K562 (cell line): ENCODE data around the gene PCSK7. TPM values are rescaled to one million over a fixed set of nuclear protein-coding genes. Genes with fewer than 3 reads are reported as not detected.

Source experiments
- ATAC-seq: fragments of 200-7000 bp; cut with Tn5 transposase; 3 replicates; pipeline ENCODE4 v1.9.1; 2020; ENCODE audit warnings: moderate library complexity
- BruUV-seq: library from RNA; stranded (reverse); fragments of 400-500 nt; replicated peaks from 2 replicates; lab custom pipeline; 2021; lab: Mats Ljungman, UMichigan
- CTCF ChIA-PET: fragments of 300-600 bp; formaldehyde crosslinking; extraction: SDS; loops from one replicate; lab custom pipeline; 2021; ENCODE audit warnings: low intra/inter-chr PET ratio; lab: Yijun Ruan, JAX
- POLR2A ChIA-PET: fragments of 300-600, 350-650 bp; sonication (Branson Sonifier 250); formaldehyde crosslinking; extraction: SDS; loops from one replicate; lab custom pipeline; 2021; ENCODE audit warnings: antibody characterized with exemption, inconsistent platforms; lab: Yijun Ruan, JAX
- DNase-seq, 4 experiments: peaks; one replicate each; pipeline versions ENCODE4 v3.0.0 to v3.0.0-alpha.2; 2011 to 2018; ENCODE audit warnings: low spot score in 3 of 4, mixed read lengths in 3 of 4; ENCODE audit errors: extremely low read depth in 1 of 4
- FAIRE-seq: peaks from 2 replicates; lab custom pipeline; 2011; peaks lifted over from hg19 to GRCh38; lab: Jason Lieb, UNC
- H2AFZ ChIP-seq: 2 replicates; pipeline ENCODE4 v1.6.0; 2011; ENCODE audit warnings: low read depth, low read length, control low read depth, inconsistent platforms
- H3K27ac ChIP-seq: fragments of 200-600 bp; 3 replicates; pipeline ENCODE4 v1.8.0; 2011; ENCODE audit warnings: low read depth, mild to moderate bottlenecking, control low read depth, inconsistent platforms, low read length, moderate library complexity, mixed read lengths; ENCODE audit errors: extremely low read depth
- H3K27me3 ChIP-seq, 2 experiments: fragments of 300-600 bp in 1 of 2; 2 replicates in 1 of 2; 3 replicates in 1 of 2; pipeline versions ENCODE4 v1.6.0 to v1.8.0; 2011; ENCODE audit warnings: inconsistent platforms in 2 of 2, low read length in 2 of 2, mild to moderate bottlenecking in 1 of 2, mixed read lengths in 1 of 2, moderate library complexity in 1 of 2; ENCODE audit not compliant: control insufficient read depth in 2 of 2, insufficient read depth in 2 of 2
- H3K36me3 ChIP-seq: fragments of 300-600 bp; 3 replicates; pipeline ENCODE4 v1.8.0; 2011; ENCODE audit warnings: mild to moderate bottlenecking, low read length, inconsistent platforms; ENCODE audit not compliant: control insufficient read depth, insufficient read depth
- H3K4me1 ChIP-seq, 2 experiments: fragments of 200-600 bp in 1 of 2; replicated peaks in 1 of 2; 2 replicates in 1 of 2; 3 replicates in 1 of 2; pipeline versions ENCODE4 v1.5.1 to v1.8.0; 2011; ENCODE audit warnings: inconsistent platforms in 2 of 2, low read length in 2 of 2, mild to moderate bottlenecking in 1 of 2, mixed read lengths in 1 of 2, moderate library complexity in 1 of 2; ENCODE audit not compliant: control insufficient read depth in 2 of 2, insufficient read depth in 2 of 2
- H3K4me2 ChIP-seq: 2 replicates; pipeline ENCODE4 v1.6.1; 2011; ENCODE audit warnings: low read length, control low read depth, inconsistent platforms, mixed read lengths; ENCODE audit not compliant: insufficient read depth
- H3K4me3 ChIP-seq: fragments of 200-600 bp; sonication (generic), shearing (Covaris generic); 2 replicates; pipeline ENCODE4 v1.5.1; 2016; ENCODE audit warnings: control low read depth, inconsistent platforms
- H3K79me2 ChIP-seq: fragments of 200-600 bp; 3 replicates; pipeline ENCODE4 v1.8.0; 2011; ENCODE audit warnings: low read length, inconsistent platforms; ENCODE audit not compliant: control insufficient read depth, insufficient read depth
- H3K9ac ChIP-seq, 2 experiments: 2 replicates each; pipeline versions ENCODE4 v1.6.0 to v1.6.1; 2011; ENCODE audit warnings: low read depth in 2 of 2, low read length in 2 of 2, control low read depth in 1 of 2, inconsistent platforms in 1 of 2, mild to moderate bottlenecking in 1 of 2, mixed read lengths in 1 of 2; ENCODE audit not compliant: insufficient read depth in 1 of 2
- H3K9me1 ChIP-seq: one replicate; pipeline ENCODE4 v1.6.0; 2011; ENCODE audit warnings: inconsistent platforms, mild to moderate bottlenecking, low read length, moderate library complexity; ENCODE audit not compliant: control insufficient read depth, insufficient read depth
- H3K9me3 ChIP-seq: replicated peaks from 2 replicates; pipeline ENCODE4 v1.5.1; 2011; ENCODE audit warnings: low read depth, low read length, inconsistent platforms; ENCODE audit not compliant: control insufficient read depth, insufficient read depth
- H4K20me1 ChIP-seq: replicated peaks from 2 replicates; pipeline ENCODE4 v1.6.1; 2011; ENCODE audit warnings: low read length, inconsistent platforms, mixed read lengths; ENCODE audit not compliant: control insufficient read depth, insufficient read depth
- ATF3 ChIP-seq, 2 experiments: fragments of 450-650 bp in 1 of 2; sonication (generic) in 1 of 2; formaldehyde crosslinking in 1 of 2; IDR thresholded peaks in 1 of 2; conservative IDR thresholded peaks in 1 of 2; 2 replicates each; pipeline versions ENCODE4 v1.6.1 to v1.8.1; 2016 to 2023; ENCODE audit warnings: mild to moderate bottlenecking in 2 of 2, moderate library complexity in 2 of 2, inconsistent platforms in 1 of 2, missing genetic modification reagents in 1 of 2
- EHMT2 ChIP-seq: fragments of 450-650 bp; IDR thresholded peaks from 2 replicates; pipeline ENCODE4 v1.6.1; 2018; ENCODE audit warnings: antibody characterized with exemption
- MAFK ChIP-seq: IDR thresholded peaks from 2 replicates; pipeline ENCODE4 v1.6.1; 2011; ENCODE audit warnings: low read length, improper control_type of control experiment
- ZNF133 ChIP-seq: fragments of 250-450 bp; sonication (Bioruptor Pico); IDR thresholded peaks from 2 replicates; pipeline ENCODE4 v1.4.0; 2020; ENCODE audit warnings: mild to moderate bottlenecking
- ZNF77 ChIP-seq: fragments of 250-450 bp; sonication (Bioruptor Pico); IDR thresholded peaks from 2 replicates; pipeline ENCODE4 v1.5.0; 2020
- WGBS: fragments of 100-300 bp; shearing (Covaris generic); methylation state at CpG from one replicate; pipeline ENCODE4 v1.1.6; 2016; ENCODE audit warnings: low coverage, mixed read lengths; ENCODE audit not compliant: insufficient coverage; ENCODE audit errors: missing lambda C conversion rate; 5-methylcytosine and 5-hydroxymethylcytosine counted together
- in situ Hi-C: fragments of 300-500 bp; cut with MboI; formaldehyde crosslinking; loops from 4 replicates; pipeline ENCODE4 v1.15.0; 2018; ENCODE audit warnings: inconsistent platforms, mixed read lengths
- intact Hi-C: fragments of 100-400 bp; cut with micrococcal nuclease; formaldehyde crosslinking; loops from 2 replicates; pipeline ENCODE4 v1.14.2; 2022
- polyA plus RNA-seq, 8 experiments: library from polyadenylated mRNA; depleted of rRNA in 4 of 8; stranded (reverse) in 5 of 8; unstranded in 3 of 8; fragments of >200 nt; fragmentation: Nextera tagmentation in 2 of 8; fragmentation: Illumina TruSeq in 1 of 8; extraction: Ambion mirVana in 2 of 8; extraction: Trizol in 1 of 8; gene quantifications; 2 replicates each; pipeline versions ENCODE4 v1.2.1 to v1.2.3, GENCODE V29; 2011 to 2014; ENCODE audit warnings: inconsistent platforms in 1 of 8, missing spikeins in 1 of 8
- total RNA-seq, 7 experiments: library from RNA; depleted of rRNA in 6 of 7; stranded (reverse); fragments of >200 nt in 6 of 7; fragmentation: Illumina TruSeq in 2 of 7; extraction: Trizol in 2 of 7; gene quantifications; 2 replicates each; pipeline versions ENCODE4 v1.2.1 to v1.2.3, GENCODE V29; 2011 to 2021; ENCODE audit warnings: low replicate concordance in 1 of 7
- TF ChIP-seq, protein P1 (sequence below), 2 experiments: fragments of 250-450 bp in 1 of 2; fragments of 450-650 bp in 1 of 2; sonication (Bioruptor Pico) in 1 of 2; IDR thresholded peaks; 2 replicates each; pipeline versions ENCODE4 v1.6.1 to v1.8.0; 2016 to 2021; ENCODE audit warnings: mild to moderate bottlenecking in 2 of 2, moderate library complexity in 2 of 2, missing compliant biosample characterization in 1 of 2, missing genetic modification characterization in 1 of 2

The PCSK7 gene
- total and polyA plus RNA-seq, 9 of the 15 experiments (the other 6 are each of a cell fraction or from before 2014, with no cell fraction given) = 3.1 to 29.2 (median 15.6) TPM

- no peaks in the 10 kb centered on the region for H4K20me1 ChIP-seq
- H3K4me2 ChIP-seq = no peak overlapping the region
- 43% methylated on average over 1 of the region's 1 CpG for WGBS
- H3K27ac ChIP-seq = no peak overlapping the region
- H2AFZ ChIP-seq = no peak overlapping the region
- POLR2A ChIA-PET = no interaction called here
- in situ Hi-C loops (no loop called here), intact Hi-C loops (no loop called here)
- no peak overlapping the region for H3K4me3 ChIP-seq
- no peak for TF ChIP-seq ATF3 (IDR thresholded peaks at IDR 0.05)
- no peak for TF ChIP-seq ATF3 (CRISPR knock-in tag; conservative IDR thresholded peaks at IDR 0.05)
- no peak for TF ChIP-seq EHMT2
- TF ChIP-seq MAFK = no peak
- no peak for TF ChIP-seq ZNF77
- TF ChIP-seq, protein P1, sequence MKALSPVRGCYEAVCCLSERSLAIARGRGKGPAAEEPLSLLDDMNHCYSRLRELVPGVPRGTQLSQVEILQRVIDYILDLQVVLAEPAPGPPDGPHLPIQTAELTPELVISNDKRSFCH (CRISPR knock-in tag; IDR thresholded peaks at IDR 0.05) = no peak
- TF ChIP-seq, protein P1 (tag; IDR thresholded peaks at IDR 0.05) = no peak
- TF ChIP-seq ZNF133 = no peak
- TF ChIP-seq, all 486 proteins: peak for 0
- Histone ChIP-seq H3K9ac (no peak overlapping the region), H3K9me1 (no peaks in the 10 kb centered on the region), H3K9me3 (no peaks in the 10 kb centered on the region), H3K79me2 (no peaks in the 10 kb centered on the region; the same call in 2 of the 3 replicates), H3K36me3 (peaks cover 11% of the 10 kb centered on the region; the same call in 1 of the 3 replicates), H3K4me1 (no peaks in the 10 kb centered on the region), H3K27me3 (no peaks in the 10 kb centered on the region)
- no peak for FAIRE-seq
- CTCF ChIA-PET = no interaction called here
- no peak for DNase-seq
- no TSS peak for BruUV-seq
- ATAC-seq = no peak
Measured at GRCh38 chr11:117259417-117259816, 27.5 kb upstream of the PCSK7 start.
